GM12891 (cell line): ENCODE measurements around the gene ICA1.

Experiments used
- DNase-seq: peaks from one replicate; pipeline ENCODE4 v3.0.0; 2011; ENCODE audit warnings: low spot score; ENCODE audit not compliant: insufficient read length
- FAIRE-seq: peaks from 2 replicates; lab custom pipeline; 2011; peaks lifted over from hg19 to GRCh38; lab: Jason Lieb, UNC
- PAX5 ChIP-seq: IDR thresholded peaks from 2 replicates; pipeline ENCODE4 v1.6.1; 2011; ENCODE audit warnings: low read length, moderate library complexity, mild to moderate bottlenecking; ENCODE audit not compliant: insufficient read depth, severe bottlenecking
- POLR2A ChIP-seq: IDR thresholded peaks from 2 replicates; pipeline ENCODE4 v1.6.1; 2011; ENCODE audit warnings: low read depth, low read length, control low read depth
- POLR2AphosphoS5 ChIP-seq: IDR thresholded peaks from 2 replicates; pipeline ENCODE4 v1.6.1; 2011; ENCODE audit warnings: low read depth, low read length, control low read depth
- POU2F2 ChIP-seq: IDR thresholded peaks from 2 replicates; pipeline ENCODE4 v1.6.1; 2011; ENCODE audit warnings: low read depth, mild to moderate bottlenecking, control low read depth, low read length, moderate library complexity
- SPI1 ChIP-seq: IDR thresholded peaks from 2 replicates; pipeline ENCODE4 v1.6.1; 2011; ENCODE audit warnings: low read depth, low read length, control low read depth
- TAF1 ChIP-seq: IDR thresholded peaks from 2 replicates; pipeline ENCODE4 v1.6.1; 2011; ENCODE audit warnings: low read depth, low read length, control low read depth

The ICA1 gene

DNA sequence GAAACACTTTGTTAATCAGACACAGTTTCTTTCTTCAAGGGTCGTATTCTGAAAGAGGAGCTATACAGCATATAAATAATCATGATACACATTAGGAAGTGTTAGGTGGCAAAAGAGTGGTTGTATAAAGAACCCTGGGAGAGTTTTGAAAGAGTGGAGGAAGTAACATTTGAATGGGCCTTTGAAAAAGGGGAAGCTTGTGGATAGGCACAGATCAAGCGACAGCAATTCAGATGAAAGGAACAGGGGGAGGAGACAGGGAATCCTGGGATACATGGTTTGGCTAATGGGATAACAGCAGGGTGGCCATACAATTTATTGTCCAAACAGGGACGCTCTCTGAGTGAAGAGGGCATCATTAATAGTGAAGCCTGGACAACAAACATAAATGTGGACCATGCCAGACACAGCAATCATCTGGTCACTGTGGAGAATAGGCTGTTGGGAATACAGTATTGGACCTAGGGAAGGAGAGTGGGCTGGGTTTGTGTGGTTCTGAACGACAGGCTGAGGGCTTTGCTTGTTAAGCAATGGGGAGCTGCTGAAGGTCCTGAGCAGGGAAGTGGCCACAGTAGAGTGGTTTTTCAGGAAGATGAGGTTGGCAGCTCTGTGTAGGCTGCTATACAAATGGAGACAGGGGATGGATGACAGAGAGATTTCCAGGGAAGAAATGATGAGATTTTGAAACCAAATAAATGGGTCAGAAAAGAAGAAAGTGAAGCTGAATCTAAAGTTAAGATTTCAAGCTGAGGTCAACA, 75.9 kb downstream of the ICA1 start:
- DNase-seq (no peak), FAIRE-seq (peak; percentile 77)
- TF ChIP-seq POLR2A (no peak), SPI1 (no peak), PAX5 (no peak), TAF1 (no peak), POU2F2 (no peak), POLR2AphosphoS5 (no peak)

DNA sequence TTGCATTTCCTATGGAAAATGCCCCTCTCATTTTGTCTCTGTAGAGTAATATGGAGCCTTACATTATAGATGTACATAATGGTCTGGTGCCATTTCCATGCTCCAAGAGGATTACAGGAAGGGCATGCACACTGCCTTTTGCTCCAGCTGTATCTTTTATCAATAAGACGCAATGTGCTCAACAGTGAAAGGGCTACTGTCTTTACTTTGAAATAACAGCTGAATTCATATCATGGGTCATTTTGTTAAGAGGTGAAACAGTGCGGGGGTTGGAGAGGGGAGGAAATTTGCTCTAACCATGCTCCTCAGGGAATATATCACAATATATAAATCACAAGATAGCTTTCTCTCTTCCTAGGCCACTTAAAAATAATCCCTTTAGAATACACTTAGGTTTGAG, 77.7 kb downstream of the ICA1 start:
- no peak for DNase-seq
- no peak for TF ChIP-seq PAX5
- no peak for TF ChIP-seq TAF1
- TF ChIP-seq POU2F2 = no peak
- no peak for TF ChIP-seq POLR2AphosphoS5
- TF ChIP-seq POLR2A = no peak
- TF ChIP-seq SPI1 = no peak

DNA sequence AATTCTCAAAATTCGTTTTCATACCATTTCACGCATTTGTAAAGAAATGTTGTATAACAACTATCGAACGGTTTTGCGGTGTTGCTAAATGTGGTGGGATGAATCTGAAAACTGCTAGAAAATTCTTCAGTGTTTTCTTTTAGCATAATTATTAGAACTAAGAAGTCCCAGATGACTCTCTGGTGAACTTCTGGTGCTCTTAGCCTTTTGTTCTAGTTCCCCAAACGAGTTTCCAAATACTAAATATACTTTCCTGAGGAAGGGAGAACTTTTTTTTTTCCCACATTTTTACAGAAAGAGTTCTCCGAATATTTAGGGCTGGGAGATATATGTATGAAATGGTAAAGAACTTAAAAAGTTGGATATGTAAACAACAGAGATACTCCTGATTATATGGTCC, 82.5 kb downstream of the ICA1 start:
- TF ChIP-seq TAF1 (no peak), POU2F2 (no peak), POLR2AphosphoS5 (no peak), POLR2A (no peak), PAX5 (no peak), SPI1 (no peak)
- FAIRE-seq = no peak
- DNase-seq = no peak

More for the DNA sequence above, 77.7 kb downstream of the ICA1 start:
- FAIRE-seq = no peak

DNA sequence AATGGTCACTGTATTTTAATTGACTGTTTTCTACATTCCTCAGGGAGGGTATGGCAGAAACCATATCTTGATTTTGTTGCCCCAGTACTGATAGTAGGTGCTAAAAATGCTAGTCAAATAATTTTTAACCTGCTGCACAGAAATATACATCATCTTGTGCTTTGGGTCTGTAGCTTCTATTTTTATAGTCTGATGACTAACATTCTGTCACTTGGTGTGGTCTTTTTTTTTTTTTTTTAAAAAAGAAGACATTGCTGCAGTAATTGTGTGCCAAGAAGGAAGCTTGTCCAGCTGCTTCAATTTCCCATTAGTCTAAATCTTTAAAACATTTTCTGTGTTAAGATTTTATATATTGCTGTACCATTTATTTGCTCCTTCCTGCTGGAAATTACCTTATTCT, 83.6 kb downstream of the ICA1 start:
- FAIRE-seq (peak; percentile 76), DNase-seq (no peak)
- TF ChIP-seq PAX5 = no peak
- no peak for TF ChIP-seq POU2F2
- TF ChIP-seq POLR2A = no peak
- TF ChIP-seq SPI1 = no peak
- no peak for TF ChIP-seq TAF1
- TF ChIP-seq POLR2AphosphoS5 = no peak

DNA sequence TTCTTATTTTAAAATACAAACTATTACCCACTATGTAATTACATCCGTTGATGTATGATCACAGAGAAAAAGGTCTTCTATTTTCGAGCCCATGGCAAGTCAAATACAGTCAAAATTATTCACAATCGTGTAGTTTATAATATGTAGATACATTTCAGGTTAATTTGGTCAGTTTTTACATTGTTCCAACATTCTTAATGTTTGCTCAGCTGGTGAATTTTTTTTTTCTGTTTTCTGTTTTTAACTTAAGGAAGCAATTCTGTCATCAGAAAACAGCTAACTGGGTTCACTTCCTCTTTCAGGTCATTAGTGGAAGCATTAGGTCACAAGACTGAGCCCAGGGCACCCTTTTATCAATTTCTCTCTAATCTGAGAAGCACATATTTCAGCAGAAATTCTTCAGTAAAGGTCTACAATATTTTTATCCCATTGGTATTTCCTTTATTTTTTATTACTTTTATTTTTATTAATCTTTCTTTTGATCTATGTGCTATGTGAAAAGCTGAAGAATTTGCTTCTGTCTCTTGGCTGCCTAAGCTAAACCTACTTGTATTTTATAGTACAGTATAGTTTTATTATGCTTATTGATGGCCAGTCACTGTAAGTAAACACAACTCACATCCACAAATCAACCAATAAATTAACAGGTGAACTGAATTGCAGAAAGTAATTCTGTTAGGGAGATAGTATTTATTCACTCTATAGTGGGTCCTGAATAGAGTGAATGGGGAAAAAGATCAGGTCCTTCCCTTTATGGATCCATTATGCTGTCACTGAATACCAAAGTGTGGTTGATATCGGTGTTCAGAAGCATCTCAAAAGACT, 84.6 kb downstream of the ICA1 start:
- TF ChIP-seq SPI1 (peak; percentile 98), POLR2A (no peak)
- FAIRE-seq (no peak), DNase-seq (no peak)

DNA sequence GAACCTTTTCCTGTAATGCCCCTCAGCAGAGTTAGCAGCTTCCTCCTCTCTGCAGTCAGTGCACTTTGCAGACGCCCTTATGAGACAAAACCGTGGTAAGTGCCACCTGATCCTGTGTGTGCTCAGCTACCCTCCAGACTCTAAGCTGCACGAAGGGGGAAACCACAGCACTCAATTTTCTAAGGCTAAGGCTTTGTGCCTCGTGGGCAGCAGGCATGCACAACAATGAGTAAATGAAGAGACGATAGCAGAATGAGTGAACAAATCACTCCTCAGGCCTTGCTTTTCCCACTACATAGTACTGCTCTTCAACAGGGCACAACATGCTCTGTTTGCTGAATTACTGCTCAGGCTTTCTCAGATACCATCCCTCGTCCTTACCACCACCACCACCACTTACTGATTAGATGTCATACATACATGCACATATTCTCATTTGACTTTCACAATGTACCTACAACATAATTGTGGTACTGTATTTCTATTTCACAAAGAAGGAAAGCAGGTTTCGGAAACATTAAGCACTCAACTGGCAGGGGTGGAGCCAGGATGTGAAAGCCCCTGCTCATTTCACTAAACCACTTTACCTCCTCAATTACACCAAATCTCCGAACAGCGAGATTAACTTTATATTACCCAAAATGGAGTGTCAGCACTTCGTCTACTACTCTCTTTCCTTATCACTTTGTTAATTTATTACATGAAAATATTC, 85.4 kb downstream of the ICA1 start:
- TF ChIP-seq POLR2AphosphoS5 (peak; percentile 16; the same call in 1 of the 2 replicates), SPI1 (no peak), POU2F2 (peak; percentile 76), TAF1 (peak; percentile 58; the same call in 1 of the 2 replicates), PAX5 (peak; percentile 56), POLR2A (peak; percentile 51; the same call in 1 of the 2 replicates)
- DNase-seq (no peak), FAIRE-seq (peak; percentile 97)

DNA sequence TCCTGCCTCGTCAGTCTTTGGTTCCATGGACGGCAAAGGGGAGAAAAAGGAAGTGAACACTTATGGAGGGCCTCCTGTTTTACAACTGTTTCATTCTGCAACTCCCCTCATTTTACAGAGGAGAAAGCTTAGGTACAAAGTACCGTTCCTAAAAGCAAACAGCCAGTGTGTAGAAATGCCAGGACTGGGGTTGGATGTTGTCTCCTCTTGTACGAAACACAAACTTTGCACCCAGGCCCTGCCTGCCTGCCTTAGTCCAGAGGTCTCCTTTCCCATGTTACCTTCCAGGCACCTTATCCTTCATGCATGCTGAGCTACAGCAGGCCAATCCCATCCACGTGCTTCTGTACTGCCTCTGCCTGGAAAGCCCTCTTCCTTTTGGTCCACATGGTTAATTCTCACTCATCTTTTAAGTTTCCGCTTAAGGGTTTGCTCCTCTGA, 86.0 kb downstream of the ICA1 start:
- FAIRE-seq (no peak), DNase-seq (no peak)
- TF ChIP-seq POU2F2 = no peak
- TF ChIP-seq SPI1 = peak; percentile 72

DNA sequence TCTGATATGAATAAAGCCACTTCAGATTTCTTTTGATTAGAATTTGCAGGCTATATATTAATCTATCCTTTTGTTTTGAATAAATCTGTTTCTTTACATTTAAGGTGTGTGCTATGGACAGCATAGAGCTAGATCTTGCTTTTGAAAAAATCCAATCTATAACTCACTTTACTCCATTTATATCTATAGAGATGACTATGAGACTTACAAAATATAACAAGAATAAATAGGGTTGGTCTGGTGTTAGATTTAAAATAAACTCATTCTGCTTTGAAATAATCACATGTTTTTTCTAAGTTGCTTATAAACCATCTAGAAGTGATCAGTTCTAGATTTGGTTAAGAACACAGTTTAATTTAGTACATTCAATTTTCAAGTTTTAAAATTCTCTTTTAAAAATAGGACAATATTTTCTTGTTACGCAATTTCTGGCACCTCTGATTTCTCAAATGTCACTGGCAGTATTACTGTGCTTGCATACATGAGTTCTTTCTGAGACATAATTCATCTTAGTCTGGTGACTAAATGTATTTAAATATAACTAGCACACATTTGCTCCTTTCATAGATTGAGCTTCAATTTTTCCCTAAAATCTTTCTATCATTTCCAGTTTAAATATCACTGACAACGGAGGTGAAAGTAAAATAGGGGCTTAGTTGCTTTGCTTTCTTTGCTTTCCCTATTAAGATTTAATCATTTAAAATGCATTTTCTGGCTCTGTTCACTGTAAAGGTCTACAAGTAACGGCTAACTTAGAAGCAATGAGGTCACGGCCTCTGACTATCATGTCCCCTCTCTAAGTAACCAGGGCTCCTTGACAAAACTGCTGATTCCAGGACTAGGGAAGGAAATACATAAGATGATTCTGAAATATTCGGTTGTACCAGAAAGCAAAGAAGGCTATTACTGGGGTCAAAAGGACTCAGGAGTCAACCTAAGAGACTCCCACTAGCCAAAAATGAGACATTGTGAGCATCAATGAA, 89.3 kb downstream of the ICA1 start:
- TF ChIP-seq POU2F2 (no peak), SPI1 (no peak), POLR2A (no peak), POLR2AphosphoS5 (no peak), TAF1 (no peak), PAX5 (no peak)
- peak; percentile 31 for FAIRE-seq
- no peak for DNase-seq
